OCI-LY7 (cell line): ENCODE results near the gene DIAPH3. TPM values are rescaled to one million over a fixed set of nuclear protein-coding genes. Genes with fewer than 3 reads are reported as not detected.

ENCODE experiments used
- BruUV-seq: library from RNA; stranded (reverse); fragments of 400-500 nt; replicated peaks from 2 replicates; lab custom pipeline; 2021; lab: Mats Ljungman, UMichigan
- CTCF ChIA-PET: fragments of 300-600 bp; sonication (Branson Sonifier 250); formaldehyde crosslinking; loops from one replicate; lab custom pipeline; 2022; ENCODE audit warnings: antibody characterized with exemption; ENCODE audit not compliant: unreplicated experiment; lab: Charles Lee
- POLR2A ChIA-PET: fragments of 300-600 bp; sonication (Branson Sonifier 250); formaldehyde crosslinking; loops from one replicate; lab custom pipeline; 2022; ENCODE audit warnings: antibody characterized with exemption; lab: Charles Lee
- DNase-seq: peaks from one replicate; pipeline ENCODE4 v3.0.0-alpha.2; 2015; ENCODE audit warnings: low spot score
- H2AFZ ChIP-seq: fragments of 200-600 bp; sonication (generic), shearing (Covaris generic); 2 replicates; pipeline ENCODE4 v1.6.1; 2014; ENCODE audit warnings: mild to moderate bottlenecking, antibody characterized with exemption, low read length, moderate library complexity
- H3K27ac ChIP-seq: fragments of 200-600 bp; sonication (generic); 2 replicates; pipeline ENCODE4 v1.5.1; 2014; ENCODE audit warnings: mixed run types, low read depth, mild to moderate bottlenecking, moderate library complexity, low read length, inconsistent platforms; ENCODE audit not compliant: poor library complexity, severe bottlenecking
- H3K36me3 ChIP-seq: fragments of 200-600 bp; sonication (generic); 2 replicates; pipeline ENCODE4 v1.6.1; 2014; ENCODE audit warnings: mild to moderate bottlenecking, antibody characterized with exemption, low read length, moderate library complexity, mixed read lengths; ENCODE audit not compliant: insufficient read depth
- H3K4me1 ChIP-seq: fragments of 200-600 bp; sonication (generic); 2 replicates; pipeline ENCODE4 v1.5.1; 2014; ENCODE audit warnings: mild to moderate bottlenecking, low read length; ENCODE audit not compliant: insufficient read depth, poor library complexity, severe bottlenecking
- H3K4me2 ChIP-seq: fragments of 200-600 bp; sonication (generic); 2 replicates; pipeline ENCODE4 v1.6.1; 2014; ENCODE audit warnings: mild to moderate bottlenecking, low read length
- H3K4me3 ChIP-seq: fragments of 200-600 bp; sonication (generic); 2 replicates; pipeline ENCODE4 v1.5.1; 2014; ENCODE audit warnings: mild to moderate bottlenecking, low read depth, low read length; ENCODE audit not compliant: poor library complexity, severe bottlenecking
- H3K79me2 ChIP-seq: fragments of 200-600 bp; sonication (generic); 2 replicates; pipeline ENCODE4 v1.6.1; 2016; ENCODE audit warnings: low read depth, mild to moderate bottlenecking, low read length, moderate library complexity, mixed read lengths; ENCODE audit not compliant: insufficient read depth
- H3K9me2 ChIP-seq: fragments of 200-600 bp; sonication (generic); 2 replicates; pipeline ENCODE4 v1.6.1; 2016; ENCODE audit warnings: mild to moderate bottlenecking, low read length, mixed read lengths; ENCODE audit not compliant: insufficient read depth
- H3K9me3 ChIP-seq: fragments of 200-600 bp; sonication (generic); 2 replicates; pipeline ENCODE4 v1.6.1; 2014; ENCODE audit warnings: mild to moderate bottlenecking, mixed run types, low read length, mixed read lengths
- H4K20me1 ChIP-seq: fragments of 200-600 bp; sonication (generic); 2 replicates; pipeline ENCODE4 v1.6.1; 2014; ENCODE audit warnings: mild to moderate bottlenecking, antibody characterized with exemption, low read length, moderate library complexity, mixed read lengths; ENCODE audit not compliant: insufficient read depth
- EZH2phosphoT487 ChIP-seq: fragments of 200-600 bp; sonication (generic); IDR thresholded peaks from 2 replicates; pipeline ENCODE4 v1.6.1; 2018; ENCODE audit warnings: low read depth, borderline replicate concordance, mild to moderate bottlenecking, mixed run types, antibody characterized with exemption, low read length, moderate library complexity, mixed read lengths
- intact Hi-C: fragments of 100-400 bp; cut with micrococcal nuclease; formaldehyde crosslinking; loops from one replicate; pipeline ENCODE4 v1.10.0; 2022; ENCODE audit not compliant: unreplicated experiment
- total RNA-seq, 2 experiments: library from RNA; depleted of rRNA in 1 of 2; stranded (reverse); fragments of >200 nt in 1 of 2; shearing (Covaris generic) in 1 of 2; gene quantifications; 2 replicates each; pipeline ENCODE4 v1.2.3, GENCODE V29; 2014 to 2022
- TF ChIP-seq, protein P1 (sequence below): fragments of 200-600 bp; sonication (generic); conservative IDR thresholded peaks from 2 replicates; pipeline ENCODE4 v1.5.1; 2014; ENCODE audit warnings: mild to moderate bottlenecking, antibody characterized with exemption, low read length, moderate library complexity, mixed read lengths

Gene DIAPH3
- total RNA-seq, 2 experiments from 2014 or later = 33.5 to 37.2 TPM

DNA sequence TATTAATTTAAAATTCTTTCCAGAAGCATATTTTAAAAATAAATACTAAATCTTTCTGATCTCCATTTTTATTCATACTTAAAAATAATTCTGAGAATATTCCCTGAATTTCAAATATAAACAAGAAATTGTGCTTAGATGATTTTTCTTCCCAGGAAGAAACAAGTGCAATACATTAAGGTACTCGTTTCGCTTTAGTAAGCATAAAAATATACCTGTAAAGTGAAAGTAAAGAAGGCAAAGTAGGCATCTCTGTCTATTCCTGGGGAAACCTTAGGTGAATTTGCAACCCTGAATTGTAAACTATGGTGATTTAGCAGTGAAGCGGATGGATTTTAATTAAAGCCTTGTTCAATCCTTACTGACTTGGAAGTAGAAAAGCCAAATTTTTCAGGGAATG is 354.2 kb downstream of the DIAPH3 start:
- no peaks in the 10 kb centered on the region for H3K4me1 ChIP-seq
- intact Hi-C loops = no loop called here
- no TSS peak for BruUV-seq
- POLR2A ChIA-PET = interaction anchor here (0.6 kb wide), 1 partner anchor 90 kb away, joined by 3 read pairs; no protein-coding TSS in a partner anchor
- no peak overlapping the region for H3K4me3 ChIP-seq
- CTCF ChIA-PET = no interaction called here
- no peaks in the 10 kb centered on the region for H3K9me3 ChIP-seq
- H3K79me2 ChIP-seq = no peaks in the 10 kb centered on the region; the same call in 1 of the 2 replicates
- no peak overlapping the region for H3K4me2 ChIP-seq
- DNase-seq = no peak
- no peaks in the 10 kb centered on the region for H4K20me1 ChIP-seq
- no peaks in the 10 kb centered on the region for H3K36me3 ChIP-seq
- no peak overlapping the region for H2AFZ ChIP-seq
- no peaks in the 10 kb centered on the region for H3K9me2 ChIP-seq
- TF ChIP-seq EZH2phosphoT487 = no peak
- TF ChIP-seq, protein P1, sequence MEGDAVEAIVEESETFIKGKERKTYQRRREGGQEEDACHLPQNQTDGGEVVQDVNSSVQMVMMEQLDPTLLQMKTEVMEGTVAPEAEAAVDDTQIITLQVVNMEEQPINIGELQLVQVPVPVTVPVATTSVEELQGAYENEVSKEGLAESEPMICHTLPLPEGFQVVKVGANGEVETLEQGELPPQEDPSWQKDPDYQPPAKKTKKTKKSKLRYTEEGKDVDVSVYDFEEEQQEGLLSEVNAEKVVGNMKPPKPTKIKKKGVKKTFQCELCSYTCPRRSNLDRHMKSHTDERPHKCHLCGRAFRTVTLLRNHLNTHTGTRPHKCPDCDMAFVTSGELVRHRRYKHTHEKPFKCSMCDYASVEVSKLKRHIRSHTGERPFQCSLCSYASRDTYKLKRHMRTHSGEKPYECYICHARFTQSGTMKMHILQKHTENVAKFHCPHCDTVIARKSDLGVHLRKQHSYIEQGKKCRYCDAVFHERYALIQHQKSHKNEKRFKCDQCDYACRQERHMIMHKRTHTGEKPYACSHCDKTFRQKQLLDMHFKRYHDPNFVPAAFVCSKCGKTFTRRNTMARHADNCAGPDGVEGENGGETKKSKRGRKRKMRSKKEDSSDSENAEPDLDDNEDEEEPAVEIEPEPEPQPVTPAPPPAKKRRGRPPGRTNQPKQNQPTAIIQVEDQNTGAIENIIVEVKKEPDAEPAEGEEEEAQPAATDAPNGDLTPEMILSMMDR = no peak
- no peak overlapping the region for H3K27ac ChIP-seq

DNA sequence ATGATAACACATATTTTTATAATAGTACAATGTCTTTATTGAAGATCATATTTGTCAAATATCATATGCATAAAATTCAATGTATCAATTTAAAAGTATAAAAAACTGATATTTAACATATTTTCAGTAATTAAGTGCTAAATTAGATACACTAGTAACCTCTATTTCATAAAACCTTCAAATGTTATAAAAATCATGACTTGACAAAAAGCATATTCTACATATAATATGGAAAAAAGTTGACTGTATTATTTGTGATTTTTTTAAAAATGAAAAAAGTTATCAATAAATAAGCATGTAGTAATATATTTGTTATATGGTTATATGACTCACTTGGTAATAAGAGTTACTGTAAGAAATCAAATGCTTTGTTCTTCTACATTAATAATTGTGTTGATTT is 356.9 kb downstream of the DIAPH3 start:
- no TSS peak for BruUV-seq
- H3K9me2 ChIP-seq = no peaks in the 10 kb centered on the region
- POLR2A ChIA-PET = no interaction called here
- H3K4me1 ChIP-seq = no peaks in the 10 kb centered on the region
- H3K9me3 ChIP-seq = no peaks in the 10 kb centered on the region
- H4K20me1 ChIP-seq = no peaks in the 10 kb centered on the region
- no peak overlapping the region for H3K4me2 ChIP-seq
- no peaks in the 10 kb centered on the region; the same call in 1 of the 2 replicates for H3K79me2 ChIP-seq
- CTCF ChIA-PET = no interaction called here
- H3K4me3 ChIP-seq = no peak overlapping the region
- no peak overlapping the region for H2AFZ ChIP-seq
- H3K27ac ChIP-seq = no peak overlapping the region
- no peak for TF ChIP-seq EZH2phosphoT487
- TF ChIP-seq, protein P1 = no peak
- no peak for DNase-seq
- intact Hi-C loops = no loop called here
- no peaks in the 10 kb centered on the region for H3K36me3 ChIP-seq

DNA sequence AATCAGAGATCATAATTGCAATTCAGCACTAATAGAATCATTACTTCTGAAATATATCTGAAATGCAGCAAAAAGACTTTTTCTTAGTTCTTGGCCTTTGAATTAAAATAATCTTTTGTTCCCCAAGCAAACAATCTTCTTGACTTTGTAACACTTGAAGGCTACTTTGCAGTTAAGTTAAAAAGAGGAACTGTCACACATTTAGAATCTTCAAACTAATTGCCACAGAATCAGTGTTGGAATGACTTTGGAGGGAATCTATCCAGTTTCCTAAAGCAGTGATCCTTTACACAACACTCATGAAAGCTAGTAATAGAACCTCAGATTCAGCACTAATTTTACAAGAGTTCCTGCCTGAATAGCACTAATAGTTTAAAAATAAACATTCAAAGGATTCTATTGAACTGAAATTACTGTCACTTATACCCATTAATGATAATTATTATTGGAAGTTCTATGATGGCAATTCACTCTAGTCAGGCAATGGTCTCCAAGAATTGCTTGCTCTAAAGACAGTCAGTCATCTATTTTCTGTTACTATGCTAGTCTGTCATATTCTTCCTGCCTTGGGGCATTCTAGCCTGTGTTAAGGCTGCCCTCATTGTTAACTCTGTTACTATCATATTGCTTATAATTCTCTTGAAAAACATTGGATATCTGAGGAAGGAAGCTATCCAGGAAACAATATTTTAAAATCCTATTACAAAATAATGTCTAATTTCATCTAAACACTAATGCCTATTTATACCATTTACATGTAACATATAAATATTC is 362.4 kb downstream of the DIAPH3 start:
- ChIA-PET CTCF (no interaction called here), POLR2A (no interaction called here)
- BruUV-seq = no TSS peak
- H3K4me3 ChIP-seq = no peak overlapping the region
- no peak overlapping the region for H2AFZ ChIP-seq
- H3K36me3 ChIP-seq = no peaks in the 10 kb centered on the region
- no peaks in the 10 kb centered on the region; the same call in 1 of the 2 replicates for H3K79me2 ChIP-seq
- no peaks in the 10 kb centered on the region for H4K20me1 ChIP-seq
- no peaks in the 10 kb centered on the region for H3K4me1 ChIP-seq
- no peak overlapping the region for H3K27ac ChIP-seq
- no peak overlapping the region for H3K4me2 ChIP-seq
- H3K9me3 ChIP-seq = no peaks in the 10 kb centered on the region
- TF ChIP-seq EZH2phosphoT487 = no peak
- TF ChIP-seq, protein P1 = no peak
- no peak for DNase-seq
- no peaks in the 10 kb centered on the region for H3K9me2 ChIP-seq
- intact Hi-C loops = no loop called here
